Measurements from ENCODE around the gene FGF12.

DNA sequence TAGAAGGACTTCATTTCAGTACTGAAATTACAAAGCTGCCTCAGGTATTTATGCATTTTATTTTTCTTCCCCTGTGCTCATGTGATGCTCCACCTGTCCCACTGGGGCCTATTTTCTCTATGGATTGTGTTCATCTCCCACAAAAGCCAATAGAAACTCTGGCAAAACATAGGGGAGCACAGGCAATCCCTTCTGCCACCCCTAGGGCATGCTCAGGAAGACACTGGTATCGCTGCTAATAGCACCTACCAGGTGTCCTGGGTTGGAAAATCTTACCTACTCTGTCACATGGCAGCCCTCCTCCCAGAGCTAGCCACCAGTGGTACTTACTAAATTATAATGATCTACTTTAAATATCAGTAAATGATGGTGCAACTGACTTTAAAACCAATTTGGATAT lies 427.4 kb downstream of the FGF12 start:
- TF ChIP-seq CTCF (IDR thresholded peaks at IDR 0.05 in 4 of 5, conservative IDR thresholded peaks at IDR 0.05 in 1 of 5) (no peak), POLR2A (IDR thresholded peaks at IDR 0.05) (no peak)
